Neural cell (in vitro differentiated cells): Measurements from ENCODE around the gene PSMC4. TPM values are rescaled to one million over a fixed set of nuclear protein-coding genes. Genes with fewer than 3 reads are reported as not detected.

Experiments used
- H2AFZ ChIP-seq: fragments of 200-600, 300-800 bp; sonication (generic), shearing (Covaris generic); 2 replicates; pipeline ENCODE4 v1.6.0; 2014; ENCODE audit warnings: low read depth, mild to moderate bottlenecking, antibody characterized with exemption, low read length, moderate library complexity
- H3F3A ChIP-seq: fragments of 200-600 bp; shearing (Covaris generic); 2 replicates; pipeline ENCODE4 v1.6.1; 2016; ENCODE audit warnings: mild to moderate bottlenecking, moderate library complexity, mixed read lengths, antibody characterized with exemption, low read length; ENCODE audit not compliant: insufficient read depth, poor library complexity, severe bottlenecking
- H3K27ac ChIP-seq: fragments of 200-600, 300-800 bp; sonication (generic), shearing (Covaris generic); 2 replicates; pipeline ENCODE4 v1.5.1; 2014; ENCODE audit warnings: mild to moderate bottlenecking, low read length, moderate library complexity
- H3K27me3 ChIP-seq: fragments of 300-800, 200-600 bp; sonication (generic), shearing (Covaris generic); 2 replicates; pipeline ENCODE4 v1.6.0; 2014; ENCODE audit warnings: mild to moderate bottlenecking, low read depth, low read length, moderate library complexity; ENCODE audit not compliant: insufficient read depth
- H3K36me3 ChIP-seq: fragments of 300-800, 200-600 bp; sonication (generic), shearing (Covaris generic); 2 replicates; pipeline ENCODE4 v1.5.1; 2014; ENCODE audit warnings: mild to moderate bottlenecking, antibody characterized with exemption, low read length, moderate library complexity; ENCODE audit not compliant: insufficient read depth
- H3K4me2 ChIP-seq: fragments of 300-800, 200-600 bp; sonication (generic), shearing (Covaris generic); 2 replicates; pipeline ENCODE4 v1.6.0; 2014; ENCODE audit warnings: mild to moderate bottlenecking, low read length
- H3K4me3 ChIP-seq: fragments of 300-800, 200-600 bp; sonication (generic), shearing (Covaris generic); 2 replicates; pipeline ENCODE4 v1.5.1; 2014; ENCODE audit warnings: mild to moderate bottlenecking, low read length, moderate library complexity
- H3K79me2 ChIP-seq: fragments of 200-600 bp; shearing (Covaris generic); replicated peaks from 2 replicates; pipeline ENCODE4 v1.6.0; 2014; ENCODE audit warnings: mild to moderate bottlenecking, low read length, moderate library complexity; ENCODE audit not compliant: insufficient read depth
- H3K9ac ChIP-seq: fragments of 300-800, 200-600 bp; sonication (generic), shearing (Covaris generic); 2 replicates; pipeline ENCODE4 v1.6.1; 2016; ENCODE audit warnings: mild to moderate bottlenecking, low read length, mixed read lengths
- H3K9me2 ChIP-seq: fragments of 200-600 bp; shearing (Covaris generic); 2 replicates; pipeline ENCODE4 v1.6.1; 2016; ENCODE audit warnings: mild to moderate bottlenecking, low read length, mixed read lengths; ENCODE audit not compliant: insufficient read depth
- H3K9me3 ChIP-seq: fragments of 200-600, 300-800 bp; sonication (generic), shearing (Covaris generic); 2 replicates; pipeline ENCODE4 v1.6.1; 2016; ENCODE audit warnings: mild to moderate bottlenecking, mixed run types, low read length, moderate library complexity, mixed read lengths
- H4K20me1 ChIP-seq: fragments of 200-600 bp; shearing (Covaris generic); 2 replicates; pipeline ENCODE4 v1.6.1; 2016; ENCODE audit warnings: mild to moderate bottlenecking, mixed run types; ENCODE audit not compliant: insufficient read depth
- EP300 ChIP-seq: fragments of 450-650 bp; conservative IDR thresholded peaks from 2 replicates; pipeline ENCODE4 v1.6.1; 2014; ENCODE audit warnings: antibody characterized with exemption, mild to moderate bottlenecking, moderate library complexity; ENCODE audit not compliant: poor library complexity, severe bottlenecking
- EZH2 ChIP-seq: fragments of 200-600, 300-800 bp; shearing (Covaris generic), sonication (generic); IDR thresholded peaks from 2 replicates; pipeline ENCODE4 v1.6.1; 2014; ENCODE audit warnings: antibody characterized with exemption, low read length, borderline replicate concordance, mild to moderate bottlenecking; ENCODE audit not compliant: insufficient read depth, poor library complexity, severe bottlenecking
- MXI1 ChIP-seq: fragments of 450-650 bp; conservative IDR thresholded peaks from 2 replicates; pipeline ENCODE4 v1.6.1; 2014; ENCODE audit warnings: antibody characterized with exemption, mild to moderate bottlenecking; ENCODE audit not compliant: poor library complexity, severe bottlenecking
- POLR2AphosphoS5 ChIP-seq: IDR thresholded peaks from 2 replicates; pipeline ENCODE4 v1.6.1; 2012
- RAD21 ChIP-seq: fragments of 450-650 bp; conservative IDR thresholded peaks from 2 replicates; pipeline ENCODE4 v1.6.1; 2014; ENCODE audit warnings: antibody characterized with exemption, mild to moderate bottlenecking, moderate library complexity
- SMC3 ChIP-seq: fragments of 450-650 bp; conservative IDR thresholded peaks from 2 replicates; pipeline ENCODE4 v1.6.1; 2014; ENCODE audit warnings: antibody characterized with exemption, mild to moderate bottlenecking, moderate library complexity; ENCODE audit not compliant: poor library complexity
- TAF1 ChIP-seq: IDR thresholded peaks from 2 replicates; pipeline ENCODE4 v1.6.1; 2012; ENCODE audit warnings: low read depth
- polyA plus RNA-seq: library from polyadenylated mRNA; depleted of rRNA; stranded (reverse); fragments of >200 nt; gene quantifications from 2 replicates; pipeline ENCODE4 v1.2.3, GENCODE V29; 2014
- TF ChIP-seq, protein P1 (sequence below): fragments of 450-650 bp; IDR thresholded peaks from 2 replicates; pipeline ENCODE4 v1.5.1; 2014; ENCODE audit warnings: antibody characterized with exemption, mild to moderate bottlenecking, moderate library complexity; ENCODE audit not compliant: poor library complexity, severe bottlenecking
- TF ChIP-seq, protein P2 (sequence below): IDR thresholded peaks from 2 replicates; pipeline ENCODE4 v1.6.1; 2012; ENCODE audit warnings: borderline replicate concordance

The PSMC4 gene
- polyA plus RNA-seq, 1 donor from 2014 or later = 151 TPM

- Histone ChIP-seq H3F3A (no peaks in the 10 kb centered on the region), H3K27ac (no peak overlapping the region), H3K4me3 (no peak overlapping the region), H3K9me2 (no peaks in the 10 kb centered on the region), H3K27me3 (no peaks in the 10 kb centered on the region), H2AFZ (no peak overlapping the region), H3K79me2 (no peaks in the 10 kb centered on the region), H3K9me3 (no peaks in the 10 kb centered on the region), H4K20me1 (no peaks in the 10 kb centered on the region), H3K36me3 (no peaks in the 10 kb centered on the region), H3K9ac (no peak overlapping the region), H3K4me2 (no peak overlapping the region)
- TF ChIP-seq EP300 = no peak
- TF ChIP-seq, protein P1, sequence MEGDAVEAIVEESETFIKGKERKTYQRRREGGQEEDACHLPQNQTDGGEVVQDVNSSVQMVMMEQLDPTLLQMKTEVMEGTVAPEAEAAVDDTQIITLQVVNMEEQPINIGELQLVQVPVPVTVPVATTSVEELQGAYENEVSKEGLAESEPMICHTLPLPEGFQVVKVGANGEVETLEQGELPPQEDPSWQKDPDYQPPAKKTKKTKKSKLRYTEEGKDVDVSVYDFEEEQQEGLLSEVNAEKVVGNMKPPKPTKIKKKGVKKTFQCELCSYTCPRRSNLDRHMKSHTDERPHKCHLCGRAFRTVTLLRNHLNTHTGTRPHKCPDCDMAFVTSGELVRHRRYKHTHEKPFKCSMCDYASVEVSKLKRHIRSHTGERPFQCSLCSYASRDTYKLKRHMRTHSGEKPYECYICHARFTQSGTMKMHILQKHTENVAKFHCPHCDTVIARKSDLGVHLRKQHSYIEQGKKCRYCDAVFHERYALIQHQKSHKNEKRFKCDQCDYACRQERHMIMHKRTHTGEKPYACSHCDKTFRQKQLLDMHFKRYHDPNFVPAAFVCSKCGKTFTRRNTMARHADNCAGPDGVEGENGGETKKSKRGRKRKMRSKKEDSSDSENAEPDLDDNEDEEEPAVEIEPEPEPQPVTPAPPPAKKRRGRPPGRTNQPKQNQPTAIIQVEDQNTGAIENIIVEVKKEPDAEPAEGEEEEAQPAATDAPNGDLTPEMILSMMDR = no peak
- TF ChIP-seq RAD21 = no peak
- TF ChIP-seq EZH2 = no peak
- TF ChIP-seq POLR2AphosphoS5 = no peak
- TF ChIP-seq TAF1 = no peak
- no peak for TF ChIP-seq MXI1
Observed at GRCh38 chr19:39943586-39943985, 27.4 kb upstream of the PSMC4 start.

- TF ChIP-seq POLR2AphosphoS5 (no peak), TAF1 (no peak), EP300 (no peak), EZH2 (no peak), RAD21 (no peak), MXI1 (no peak), SMC3 (no peak)
- TF ChIP-seq, protein P1 = no peak
- TF ChIP-seq, protein P2, sequence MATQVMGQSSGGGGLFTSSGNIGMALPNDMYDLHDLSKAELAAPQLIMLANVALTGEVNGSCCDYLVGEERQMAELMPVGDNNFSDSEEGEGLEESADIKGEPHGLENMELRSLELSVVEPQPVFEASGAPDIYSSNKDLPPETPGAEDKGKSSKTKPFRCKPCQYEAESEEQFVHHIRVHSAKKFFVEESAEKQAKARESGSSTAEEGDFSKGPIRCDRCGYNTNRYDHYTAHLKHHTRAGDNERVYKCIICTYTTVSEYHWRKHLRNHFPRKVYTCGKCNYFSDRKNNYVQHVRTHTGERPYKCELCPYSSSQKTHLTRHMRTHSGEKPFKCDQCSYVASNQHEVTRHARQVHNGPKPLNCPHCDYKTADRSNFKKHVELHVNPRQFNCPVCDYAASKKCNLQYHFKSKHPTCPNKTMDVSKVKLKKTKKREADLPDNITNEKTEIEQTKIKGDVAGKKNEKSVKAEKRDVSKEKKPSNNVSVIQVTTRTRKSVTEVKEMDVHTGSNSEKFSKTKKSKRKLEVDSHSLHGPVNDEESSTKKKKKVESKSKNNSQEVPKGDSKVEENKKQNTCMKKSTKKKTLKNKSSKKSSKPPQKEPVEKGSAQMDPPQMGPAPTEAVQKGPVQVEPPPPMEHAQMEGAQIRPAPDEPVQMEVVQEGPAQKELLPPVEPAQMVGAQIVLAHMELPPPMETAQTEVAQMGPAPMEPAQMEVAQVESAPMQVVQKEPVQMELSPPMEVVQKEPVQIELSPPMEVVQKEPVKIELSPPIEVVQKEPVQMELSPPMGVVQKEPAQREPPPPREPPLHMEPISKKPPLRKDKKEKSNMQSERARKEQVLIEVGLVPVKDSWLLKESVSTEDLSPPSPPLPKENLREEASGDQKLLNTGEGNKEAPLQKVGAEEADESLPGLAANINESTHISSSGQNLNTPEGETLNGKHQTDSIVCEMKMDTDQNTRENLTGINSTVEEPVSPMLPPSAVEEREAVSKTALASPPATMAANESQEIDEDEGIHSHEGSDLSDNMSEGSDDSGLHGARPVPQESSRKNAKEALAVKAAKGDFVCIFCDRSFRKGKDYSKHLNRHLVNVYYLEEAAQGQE = no peak
- H3K79me2 ChIP-seq = no peaks in the 10 kb centered on the region
- no peak overlapping the region for H3K4me2 ChIP-seq
- H3K9me2 ChIP-seq = no peaks in the 10 kb centered on the region
- H3K36me3 ChIP-seq = no peaks in the 10 kb centered on the region
- H2AFZ ChIP-seq = no peak overlapping the region
- H3K4me3 ChIP-seq = no peak overlapping the region
- no peak overlapping the region for H3K27ac ChIP-seq
- no peaks in the 10 kb centered on the region for H3F3A ChIP-seq
- H4K20me1 ChIP-seq = no peaks in the 10 kb centered on the region
- no peaks in the 10 kb centered on the region for H3K9me3 ChIP-seq
- H3K27me3 ChIP-seq = no peaks in the 10 kb centered on the region
- no peak overlapping the region for H3K9ac ChIP-seq
Observed at GRCh38 chr19:39946532-39946931, 24.4 kb upstream of the PSMC4 start.
